Right cardiac atrium (tissue), 5 donors: ENCODE data around the gene DGKQ. TPM values are rescaled to one million over a fixed set of nuclear protein-coding genes. Genes with fewer than 3 reads are reported as not detected.
A peak's percentile ranks its signal among the peaks of the same experiment; 100 is the strongest.

Experiments used
- ATAC-seq, 2 donors: fragments of 200-7000 bp; cut with Tn5 transposase; one replicate each; pipeline versions ENCODE4 v1.8.0 to v1.9.1; 2020; ENCODE audit warnings: moderate library complexity in 2 of 2, mild to moderate bottlenecking in 1 of 2
- DNase-seq, 3 donors: peaks; one replicate each; pipeline ENCODE4 v3.0.0-alpha.2; 2020
- H3K27ac ChIP-seq: one replicate; pipeline ENCODE4 v1.5.1; 2013; ENCODE audit warnings: mild to moderate bottlenecking, low read length, control low read depth, moderate library complexity
- H3K27me3 ChIP-seq: one replicate; pipeline ENCODE4 v1.6.1; 2013; ENCODE audit not compliant: control insufficient read depth, insufficient read depth
- H3K4me1 ChIP-seq: one replicate; pipeline ENCODE4 v1.6.1; 2013; ENCODE audit warnings: low read length; ENCODE audit not compliant: control insufficient read depth, insufficient read depth
- H3K4me3 ChIP-seq: one replicate; pipeline ENCODE4 v1.5.1; 2013; ENCODE audit warnings: low read length, control low read depth
- H3K9me3 ChIP-seq: one replicate; pipeline ENCODE4 v1.6.1; 2013; ENCODE audit warnings: low read length; ENCODE audit not compliant: control insufficient read depth
- WGBS: extraction: QIAGEN DNeasy Blood & Tissue Kit; methylation state at CpG from one replicate; pipeline ENCODE4 v1.1.7; 2013; 5-methylcytosine and 5-hydroxymethylcytosine counted together
- intact Hi-C, 4 donors: fragments of 100-400 bp; cut with DNase I; formaldehyde crosslinking; loops; one replicate each; pipeline versions ENCODE4 v1.11.0 to v1.14.0; 2022 to 2023
- polyA plus RNA-seq: library from polyadenylated mRNA; stranded (reverse); fragments of 200-250 nt; gene quantifications from one replicate; pipeline ENCODE4 v1.2.3, GENCODE V29; 2013
- total RNA-seq, 4 donors: library from RNA; stranded (reverse); fragmentation: NEBNext Ultra II Directional; extraction: Animal tissue kit (Norgen Biotek cat#: 25700); gene quantifications; one replicate each; pipeline ENCODE4 v1.2.1, GENCODE V29; 2021
- donor health status: healthy with polysubstance abuse.
- donor health status: DM: no; HTN: yes; CAD: no.
- donor health status: DM: no; HTN: no; CAD: no.
- donor health status: DM: no; HTN: yes; CAD: no; lungs with severe emphysema.
- donor health status: DM: yes; HTN: yes; CAD: no.

DGKQ gene
- total and polyA plus RNA-seq, 5 donors, result 3.6 to 4.9 (median 4.5) TPM

DNA sequence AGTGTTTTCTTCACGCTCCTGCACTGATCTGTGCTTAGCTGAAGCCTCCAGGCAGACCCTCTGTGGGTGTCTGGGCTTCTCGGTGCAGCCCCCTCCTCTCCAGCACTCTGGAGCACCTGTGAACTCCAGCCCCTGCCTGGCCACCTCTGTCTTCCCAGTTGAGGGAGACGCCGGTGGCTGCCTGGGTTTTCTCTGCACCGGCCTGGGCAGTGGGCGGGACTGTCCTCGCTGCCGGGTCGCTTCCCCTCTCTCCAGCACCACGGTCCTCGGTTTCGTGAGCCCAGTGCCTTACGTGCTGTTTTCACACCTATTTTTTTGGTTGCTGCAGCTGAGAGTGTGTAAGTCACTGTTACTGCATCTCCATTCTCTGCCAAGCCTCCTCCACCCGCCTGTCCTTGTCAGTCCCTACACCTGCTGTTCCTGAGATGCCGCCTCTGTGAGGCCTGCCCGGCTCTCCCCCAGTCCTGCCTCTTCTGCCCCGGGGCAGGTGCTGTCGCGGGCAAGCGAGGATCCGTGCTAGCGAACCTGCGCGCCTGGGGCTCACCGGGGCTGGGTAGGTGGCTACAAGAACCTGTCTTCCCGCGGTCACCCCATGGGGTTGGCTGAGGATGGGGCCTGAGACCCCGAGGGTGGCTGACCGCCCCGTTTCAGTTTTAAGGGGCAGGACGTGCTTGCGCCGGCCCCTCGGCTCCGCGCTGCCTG is 35.6 kb upstream of the DGKQ start:
- Histone ChIP-seq H3K4me1 (no peaks in the 10 kb centered on the region), H3K27ac (no peak overlapping the region), H3K4me3 (peak overlapping the region; percentile 63), H3K27me3 (no peaks in the 10 kb centered on the region), H3K9me3 (no peaks in the 10 kb centered on the region)
- DNase-seq, result peak in 2 of 3 donors; percentile 52 to 75
- intact Hi-C loops, result no loop called here
- ATAC-seq, result no peak
- WGBS, result 3% methylated on average over 36 of the region's 36 CpGs

DNA sequence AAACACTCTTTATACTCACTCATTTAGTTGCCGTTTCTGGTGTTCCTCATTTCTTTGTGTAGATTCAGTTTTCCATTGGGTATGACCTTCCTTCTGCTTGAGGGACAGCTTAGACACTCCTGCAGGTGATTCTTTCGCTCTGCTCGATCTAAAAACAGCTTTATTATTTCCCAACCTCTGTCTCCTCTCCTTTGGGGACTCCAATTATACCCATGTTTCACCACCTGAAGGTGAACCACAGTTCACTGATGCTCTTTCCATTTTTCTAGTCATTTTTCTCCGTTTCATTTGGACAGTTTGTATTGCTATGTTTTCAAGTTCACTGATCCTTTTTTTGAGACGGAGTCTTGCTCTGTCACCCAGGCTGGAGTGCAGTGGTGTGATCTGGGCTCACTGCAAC is 33.5 kb upstream of the DGKQ start:
- Histone ChIP-seq H3K9me3 (no peaks in the 10 kb centered on the region), H3K27ac (no peak overlapping the region), H3K4me1 (no peaks in the 10 kb centered on the region), H3K4me3 (no peak overlapping the region), H3K27me3 (no peaks in the 10 kb centered on the region)
- ATAC-seq (no peak), DNase-seq (no peak)
- intact Hi-C loops, result no loop called here
- 90% methylated on average over 5 of the region's 5 CpGs for WGBS

DNA sequence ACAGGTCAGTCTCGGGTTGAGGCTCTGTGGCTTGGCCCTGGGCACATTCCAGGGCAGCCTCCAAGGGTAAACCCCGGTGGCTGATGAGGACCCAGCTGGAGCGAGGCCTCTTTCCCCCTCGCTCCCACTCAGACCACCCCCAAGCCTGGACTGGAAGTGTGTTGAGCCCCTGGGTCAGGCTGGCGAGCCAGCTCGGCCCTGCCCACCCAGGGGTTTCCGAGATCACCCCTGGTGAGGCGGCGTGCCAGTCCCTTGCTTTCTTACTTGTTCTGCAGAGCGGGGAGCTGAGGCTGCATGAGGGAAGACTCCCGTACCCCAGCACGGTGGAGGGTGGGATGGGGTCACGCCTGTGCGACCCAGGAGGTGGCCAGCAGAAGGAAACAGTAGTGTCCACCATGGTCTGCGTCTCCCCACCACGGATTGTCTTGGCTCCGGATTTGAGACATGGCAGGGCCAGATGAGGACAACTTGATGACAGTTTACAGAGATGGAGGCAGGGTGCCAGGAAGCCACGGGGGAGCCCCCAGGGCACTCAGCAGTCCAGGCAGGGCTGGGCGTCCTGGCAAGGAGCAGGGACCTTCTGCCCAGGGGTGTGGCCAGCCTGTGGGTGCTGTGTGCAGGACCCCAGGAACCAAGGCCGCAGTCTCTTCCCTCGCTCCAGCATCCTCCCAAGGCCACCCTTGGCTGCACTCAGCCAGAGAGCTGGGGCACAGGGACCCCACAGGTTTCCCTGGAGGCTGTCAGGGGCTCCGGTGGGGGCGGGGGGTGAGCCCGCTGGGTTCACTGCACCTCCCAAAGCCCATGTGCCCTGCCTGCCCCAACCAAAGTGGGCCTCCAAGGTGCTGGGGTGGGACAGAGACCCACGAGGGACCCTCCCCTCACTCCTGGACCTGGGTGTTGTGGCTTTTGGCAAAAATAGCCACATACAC is 31.5 kb upstream of the DGKQ start:
- peak in 1 of 3 donors; percentile 58 for DNase-seq
- WGBS, result 69% methylated on average over 25 of the region's 25 CpGs
- H3K4me1 ChIP-seq, result no peaks in the 10 kb centered on the region
- intact Hi-C loops, result no loop called here
- H3K9me3 ChIP-seq, result no peaks in the 10 kb centered on the region
- no peak overlapping the region for H3K4me3 ChIP-seq
- no peak overlapping the region for H3K27ac ChIP-seq
- ATAC-seq, result no peak
- no peaks in the 10 kb centered on the region for H3K27me3 ChIP-seq

DNA sequence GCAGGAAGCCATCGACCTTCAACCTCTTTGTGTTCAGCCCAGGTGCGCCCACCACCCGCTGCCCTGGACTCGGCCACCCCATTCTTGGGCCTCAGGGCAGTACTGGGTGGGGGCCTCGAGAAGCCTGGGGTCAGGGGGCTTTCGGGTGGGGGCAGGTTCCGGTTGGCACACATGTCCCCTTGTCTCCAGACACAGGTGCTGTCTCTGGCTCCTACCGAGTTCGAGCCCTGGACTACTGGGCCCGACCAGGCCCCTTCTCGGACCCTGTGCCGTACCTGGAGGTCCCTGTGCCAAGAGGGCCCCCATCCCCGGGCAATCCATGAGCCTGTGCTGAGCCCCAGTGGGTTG is 30.7 kb upstream of the DGKQ start:
- no peak for ATAC-seq
- 86% methylated on average over 13 of the region's 13 CpGs for WGBS
- Histone ChIP-seq H3K9me3 (no peaks in the 10 kb centered on the region), H3K27me3 (no peaks in the 10 kb centered on the region), H3K4me3 (no peak overlapping the region), H3K4me1 (no peaks in the 10 kb centered on the region), H3K27ac (no peak overlapping the region)
- intact Hi-C loops, result no loop called here
- no peak for DNase-seq

DNA sequence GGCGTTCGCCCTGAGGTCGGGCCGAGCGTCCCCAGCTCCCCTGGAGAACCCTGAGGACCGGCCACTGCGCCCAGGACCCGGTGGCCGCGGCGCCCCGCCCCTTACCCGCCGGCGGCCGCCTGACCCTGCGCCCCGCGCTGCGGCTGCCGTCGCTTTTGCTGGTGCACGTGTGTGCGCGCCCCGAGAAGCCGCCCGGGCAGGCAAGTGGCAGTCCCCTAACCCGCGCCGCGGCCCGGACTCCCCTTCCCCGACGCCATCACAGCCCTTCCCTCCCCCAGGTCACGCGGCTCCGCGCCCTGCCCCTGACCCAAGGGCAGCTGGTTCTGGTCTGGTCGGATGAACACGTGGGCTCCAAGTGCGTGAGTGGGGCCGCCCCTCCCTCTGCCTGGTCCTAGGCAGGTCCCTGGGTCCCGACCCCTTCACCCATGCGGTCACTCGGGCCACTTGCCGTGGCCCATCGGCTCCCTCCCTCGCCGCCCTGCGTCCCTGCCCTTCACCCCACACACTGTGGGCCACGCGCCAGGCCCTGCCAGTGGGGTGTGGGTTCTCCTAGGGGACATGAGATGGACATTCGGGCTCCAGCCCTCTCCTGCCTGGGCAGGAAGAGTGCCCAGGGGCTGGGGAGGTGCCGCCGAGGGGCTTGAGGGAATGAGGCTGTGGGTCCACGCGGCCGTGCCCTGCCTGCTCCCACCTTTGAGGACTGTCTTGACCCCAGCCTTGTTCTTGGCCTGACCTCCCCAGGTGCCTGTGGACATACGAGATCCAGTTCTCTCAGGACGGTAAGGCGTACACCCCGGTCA is 30.1 kb upstream of the DGKQ start:
- 28% methylated on average over 63 of the region's 63 CpGs for WGBS
- no peak overlapping the region for H3K27ac ChIP-seq
- no peaks in the 10 kb centered on the region for H3K4me1 ChIP-seq
- H3K27me3 ChIP-seq, result no peaks in the 10 kb centered on the region
- peak in 1 of 2 donors; percentile 5 for ATAC-seq
- H3K9me3 ChIP-seq, result no peaks in the 10 kb centered on the region
- no peak overlapping the region for H3K4me3 ChIP-seq
- DNase-seq, result peak in 1 of 3 donors; percentile 52
- intact Hi-C loops, result no loop called here

GRCh38 chr4:1002631-1003251 is 29.4 kb upstream of the DGKQ start:
- DNase-seq (peak in 1 of 3 donors; percentile 45), ATAC-seq (no peak)
- intact Hi-C loops, result no loop called here
- H3K4me3 ChIP-seq, result no peak overlapping the region
- H3K27ac ChIP-seq, result no peak overlapping the region
- WGBS, result 2% methylated on average over 75 of the region's 75 CpGs
- H3K9me3 ChIP-seq, result no peaks in the 10 kb centered on the region
- no peaks in the 10 kb centered on the region for H3K4me1 ChIP-seq
- no peaks in the 10 kb centered on the region for H3K27me3 ChIP-seq

DNA sequence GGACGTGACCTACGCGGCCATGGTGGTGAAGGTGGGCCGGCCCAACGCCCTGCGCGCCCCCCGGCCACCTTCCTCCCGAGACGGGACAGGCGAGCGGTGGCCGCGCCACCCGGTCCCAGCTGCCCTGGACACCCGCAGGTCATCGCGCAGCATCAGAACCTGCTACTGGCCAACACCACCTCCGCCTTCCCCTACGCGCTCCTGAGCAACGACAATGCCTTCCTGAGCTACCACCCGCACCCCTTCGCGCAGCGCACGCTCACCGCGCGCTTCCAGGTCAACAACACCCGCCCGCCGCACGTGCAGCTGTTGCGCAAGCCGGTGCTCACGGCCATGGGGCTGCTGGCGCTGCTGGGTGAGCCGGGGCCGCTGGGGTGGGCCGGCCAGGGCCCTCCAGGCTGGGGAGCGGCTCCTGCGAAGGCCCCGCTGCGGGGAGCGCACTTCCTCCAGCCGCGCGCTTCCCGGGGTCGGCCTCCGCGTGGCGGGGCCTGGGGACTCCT is 28.8 kb upstream of the DGKQ start:
- 3% methylated on average over 54 of the region's 54 CpGs for WGBS
- intact Hi-C loops, result no loop called here
- Histone ChIP-seq H3K27ac (no peak overlapping the region), H3K4me3 (no peak overlapping the region), H3K9me3 (no peaks in the 10 kb centered on the region), H3K27me3 (no peaks in the 10 kb centered on the region), H3K4me1 (no peaks in the 10 kb centered on the region)
- DNase-seq (peak in 2 of 3 donors; percentile 65 to 71), ATAC-seq (no peak)

DNA sequence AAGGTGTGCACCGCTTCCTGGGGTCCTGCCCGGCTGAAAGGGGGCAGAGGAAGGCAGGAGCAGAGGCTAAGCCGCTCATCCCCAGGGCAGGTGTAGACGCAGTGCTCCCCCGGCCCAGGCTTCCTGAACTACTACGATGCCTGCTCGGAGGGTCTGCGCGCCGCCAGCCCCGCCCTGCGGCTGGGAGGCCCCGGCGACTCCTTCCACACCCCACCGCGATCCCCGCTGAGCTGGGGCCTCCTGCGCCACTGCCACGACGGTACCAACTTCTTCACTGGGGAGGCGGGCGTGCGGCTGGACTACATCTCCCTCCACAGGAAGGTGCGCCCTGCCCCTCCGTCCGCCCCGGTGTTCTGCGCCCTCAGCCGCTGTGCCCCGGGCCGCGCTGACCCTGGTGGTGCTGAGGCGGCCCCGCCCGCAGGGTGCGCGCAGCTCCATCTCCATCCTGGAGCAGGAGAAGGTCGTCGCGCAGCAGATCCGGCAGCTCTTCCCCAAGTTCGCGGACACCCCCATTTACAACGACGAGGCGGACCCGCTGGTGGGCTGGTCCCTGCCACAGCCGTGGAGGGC is 28.3 kb upstream of the DGKQ start:
- no peak overlapping the region for H3K4me3 ChIP-seq
- H3K27ac ChIP-seq, result no peak overlapping the region
- no peaks in the 10 kb centered on the region for H3K27me3 ChIP-seq
- WGBS, result 19% methylated on average over 48 of the region's 48 CpGs
- DNase-seq, result peak in 2 of 3 donors; percentile 21 to 49
- intact Hi-C loops, result no loop called here
- no peaks in the 10 kb centered on the region for H3K9me3 ChIP-seq
- H3K4me1 ChIP-seq, result no peaks in the 10 kb centered on the region
- no peak for ATAC-seq

- DNase-seq, result peak in 2 of 3 donors; percentile 49 to 67
- intact Hi-C loops, result no loop called here
- no peak for ATAC-seq
- Histone ChIP-seq H3K27me3 (no peaks in the 10 kb centered on the region), H3K4me1 (no peaks in the 10 kb centered on the region), H3K27ac (no peak overlapping the region), H3K4me3 (no peak overlapping the region), H3K9me3 (no peaks in the 10 kb centered on the region)
- 92% methylated on average over 15 of the region's 15 CpGs for WGBS
These were observed 27.4 kb upstream of the DGKQ start for GRCh38 chr4:1000686-1001260.

GRCh38 chr4:999882-1000425 is 26.6 kb upstream of the DGKQ start:
- ATAC-seq (no peak), DNase-seq (peak in 2 of 3 donors; percentile 29 to 49)
- intact Hi-C loops, result no loop called here
- H3K4me3 ChIP-seq, result no peak overlapping the region
- H3K9me3 ChIP-seq, result no peaks in the 10 kb centered on the region
- 56% methylated on average over 18 of the region's 18 CpGs for WGBS
- H3K27ac ChIP-seq, result no peak overlapping the region
- no peaks in the 10 kb centered on the region for H3K4me1 ChIP-seq
- no peaks in the 10 kb centered on the region for H3K27me3 ChIP-seq
